Measurements from ENCODE around the gene ARFGEF3. TPM values are rescaled to one million over a fixed set of nuclear protein-coding genes. Genes with fewer than 3 reads are reported as not detected.

The ARFGEF3 gene
- total and polyA plus RNA-seq, 10 of the 15 experiments (the other 5 are each of a cell fraction or from before 2014, with no cell fraction given): under 0.01 to 0.08 (median 0.02) TPM; not detected in 1

GRCh38 chr6:138196122-138196738 lies 34.5 kb downstream of the ARFGEF3 start:
- Histone ChIP-seq H3K9ac (ENCODE audit: control insufficient read depth, insufficient read depth, low read length) (no peak overlapping the region), H4K20me1 (ENCODE audit: control insufficient read depth, insufficient read depth) (no peaks in the 10 kb centered on the region), H3K4me1 (ENCODE audit: control insufficient read depth, insufficient read depth, low read length) (no peaks in the 10 kb centered on the region), H2AFZ (ENCODE audit: control insufficient read depth, low read depth, low read length) (no peak overlapping the region), H3K79me2 (ENCODE audit: control insufficient read depth, insufficient read depth, low read length) (no peaks in the 10 kb centered on the region), H3K4me3 (no peak overlapping the region), H3K27me3 (replicated peaks in 1 of 2; ENCODE audit: control insufficient read depth in 2 of 2, insufficient read depth in 2 of 2, low read length in 1 of 2) (no peaks in the 10 kb centered on the region; a peak in 2 of 4 replicates), H3K27ac (ENCODE audit: control insufficient read depth, insufficient read depth) (no peak overlapping the region), H3K4me2 (ENCODE audit: control insufficient read depth, insufficient read depth) (no peak overlapping the region), H3K9me3 (replicated peaks; ENCODE audit: control insufficient read depth, insufficient read depth, low read length) (no peaks in the 10 kb centered on the region), H3K36me3 (ENCODE audit: control insufficient read depth in 2 of 2, insufficient read depth in 2 of 2, low read length in 1 of 2) (no peaks in the 10 kb centered on the region)
- ChIA-PET RAD21 (ENCODE audit: unreplicated experiment) (no interaction called here), POLR2A (no interaction called here), CTCF (no interaction called here), SMC1A (ENCODE audit: uncharacterized antibody, unreplicated experiment) (interaction anchor here (1.0 kb wide), 1 partner anchor 81 kb away, joined by 3 read pairs; no protein-coding TSS in a partner anchor)
- intact Hi-C loops (cut with micrococcal nuclease; ENCODE audit: unreplicated experiment) (no loop called here), in situ Hi-C loops (cut with MboI) (no loop called here)
- DNase-seq (ENCODE audit: low read depth, low spot score): no peak
- 18% methylated on average over 3 of the region's 3 CpGs for WGBS (ENCODE audit: insufficient coverage, insufficient replicate concordance, low lambda C conversion rate, missing lambda C conversion rate)
- BruUV-seq (replicated peaks): no TSS peak
- ATAC-seq: no peak
- TF ChIP-seq EP300 (IDR thresholded peaks at IDR 0.05; ENCODE audit: borderline replicate concordance in 1 of 2, control insufficient read depth in 1 of 2, low read depth in 2 of 2, low read length in 2 of 2): no peak
- TF ChIP-seq BCL3 (IDR thresholded peaks at IDR 0.05; ENCODE audit: borderline replicate concordance, insufficient read depth, low read depth, low read length, poor library complexity, severe bottlenecking): no peak
- no peak for TF ChIP-seq ZBTB11 (CRISPR knock-in tag; IDR thresholded peaks at IDR 0.05)
- TF ChIP-seq MEF2B (IDR thresholded peaks at IDR 0.05; ENCODE audit: partially characterized antibody, poor library complexity, severe bottlenecking): no peak
- TF ChIP-seq FOXM1 (IDR thresholded peaks at IDR 0.05; ENCODE audit: low read depth, low read length): no peak
- no peak for TF ChIP-seq IRF4 (IDR thresholded peaks at IDR 0.05; ENCODE audit: low read depth, low read length)
- TF ChIP-seq KAT2A (conservative IDR thresholded peaks at IDR 0.05; ENCODE audit: control insufficient read depth, low read depth, low read length): no peak
- TF ChIP-seq BHLHE40 (IDR thresholded peaks at IDR 0.05; ENCODE audit: borderline replicate concordance in 1 of 2, low read depth in 2 of 2, low read length in 1 of 2): no peak
- FAIRE-seq: no peak

Data from GM12878 (cell line).